Nephron (organoid): ENCODE measurements around the gene HDLBP.

Source experiments
- H3K27ac Mint-ChIP-seq, 3 experiments: 2 replicates each; pipeline ENCODE4 v1.8.0; 2020; ENCODE audit warnings: mixed read lengths in 3 of 3, mild to moderate bottlenecking in 2 of 3, moderate library complexity in 1 of 3
- H3K27me3 Mint-ChIP-seq: 2 replicates; pipeline ENCODE4 v1.8.0; 2021; ENCODE audit warnings: low read depth, mild to moderate bottlenecking, moderate library complexity, mixed read lengths
- H3K36me3 Mint-ChIP-seq: 2 replicates; pipeline ENCODE4 v1.8.0; 2020; ENCODE audit warnings: low read depth, mixed read lengths
- H3K4me1 Mint-ChIP-seq: 2 replicates; pipeline ENCODE4 v1.8.0; 2020; ENCODE audit warnings: mixed read lengths
- H3K4me3 Mint-ChIP-seq, 3 experiments: 2 replicates each; pipeline ENCODE4 v1.8.0; 2020; ENCODE audit warnings: mild to moderate bottlenecking in 3 of 3, mixed read lengths in 3 of 3, moderate library complexity in 2 of 3
- H3K9me3 Mint-ChIP-seq: 2 replicates; pipeline ENCODE4 v1.8.0; 2020; ENCODE audit warnings: mixed read lengths
- CTCF ChIP-seq, 3 experiments: fragments of 200-600 bp; sonication (generic); IDR thresholded peaks; one replicate each; pipeline ENCODE4 v1.5.0; 2021; ENCODE audit warnings: antibody characterized with exemption in 3 of 3; ENCODE audit not compliant: unreplicated experiment in 3 of 3

Gene HDLBP

GRCh38 chr2:241190291-241190981 is 125.0 kb downstream of the HDLBP start:
- Mint-ChIP-seq H3K9me3 (no peaks in the 10 kb centered on the region), H3K4me3 (no peak overlapping the region), H3K27ac (no peak overlapping the region), H3K27me3 (no peaks in the 10 kb centered on the region), H3K4me1 (no peaks in the 10 kb centered on the region), H3K36me3 (no peaks in the 10 kb centered on the region)
- TF ChIP-seq CTCF (IDR thresholded peaks at IDR 0.05; ENCODE audit: unreplicated experiment in 3 of 3): no peak

GRCh38 chr2:241189856-241190201 is 125.6 kb downstream of the HDLBP start:
- Mint-ChIP-seq H3K4me3 (no peak overlapping the region), H3K4me1 (no peaks in the 10 kb centered on the region), H3K9me3 (no peaks in the 10 kb centered on the region), H3K27ac (no peak overlapping the region), H3K36me3 (no peaks in the 10 kb centered on the region), H3K27me3 (no peaks in the 10 kb centered on the region)
- TF ChIP-seq CTCF (IDR thresholded peaks at IDR 0.05; ENCODE audit: unreplicated experiment in 3 of 3): no peak

- H3K4me3 Mint-ChIP-seq: no peak overlapping the region
- TF ChIP-seq CTCF (IDR thresholded peaks at IDR 0.05; ENCODE audit: unreplicated experiment in 3 of 3): no peak
- no peaks in the 10 kb centered on the region for H3K9me3 Mint-ChIP-seq
- H3K27ac Mint-ChIP-seq: no peak overlapping the region
- no peaks in the 10 kb centered on the region for H3K4me1 Mint-ChIP-seq
- H3K27me3 Mint-ChIP-seq: no peaks in the 10 kb centered on the region
- no peaks in the 10 kb centered on the region for H3K36me3 Mint-ChIP-seq
Measured at GRCh38 chr2:241189093-241189855, 126.2 kb downstream of the HDLBP start.

DNA sequence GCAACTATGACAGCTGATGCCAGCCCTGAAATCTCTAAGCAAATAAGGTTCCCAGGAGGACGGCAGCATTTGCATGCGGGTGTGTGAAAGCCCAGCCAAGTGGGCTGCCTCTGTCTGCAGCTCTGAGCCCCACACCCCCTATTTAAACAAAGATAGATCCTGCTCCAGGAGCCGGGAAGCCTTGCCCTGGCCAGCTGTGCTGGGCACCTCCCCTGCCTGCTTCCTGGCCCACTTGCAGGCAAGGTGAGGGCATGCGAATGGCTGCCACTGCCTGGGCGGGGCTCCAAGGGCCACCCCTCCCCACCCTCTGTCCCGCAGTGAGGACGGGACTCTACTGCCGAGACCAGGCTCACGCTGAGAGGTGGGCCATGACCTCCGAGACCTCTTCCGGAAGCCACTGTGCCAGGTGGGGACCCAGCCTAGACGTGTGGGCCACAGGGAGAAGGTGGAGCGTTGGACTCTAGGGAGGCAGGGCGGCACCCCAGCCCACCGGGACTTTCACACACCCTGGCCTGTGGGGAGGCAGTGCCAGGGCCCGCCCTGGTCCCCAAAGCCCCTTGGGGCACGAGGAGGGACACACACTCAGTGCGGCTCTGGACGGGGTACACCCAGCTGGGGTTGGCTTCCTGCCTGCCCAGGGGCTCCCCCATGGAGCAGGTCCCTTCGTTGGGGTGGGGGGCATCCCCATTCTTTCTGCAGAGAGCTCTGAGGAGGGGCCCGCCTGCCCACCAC is 126.9 kb downstream of the HDLBP start, which contains the start of gene ANO7:
ANO7 (plus strand) TSS at position 317 of the 732 bp plus-strand sequence. CDS start 1,387 bp downstream, outside the sequence.
- Mint-ChIP-seq H3K4me3 (no peak within 1 kb of the TSS), H3K36me3 (no peaks in the 10 kb centered on the region), H3K27me3 (no peaks in the 10 kb centered on the region), H3K27ac (no peak within 1 kb of the TSS), H3K9me3 (no peaks in the 10 kb centered on the region), H3K4me1 (no peaks in the 10 kb centered on the region)
- TF ChIP-seq CTCF (IDR thresholded peaks at IDR 0.05; ENCODE audit: unreplicated experiment in 3 of 3): no peak

- Mint-ChIP-seq H3K4me1 (no peaks in the 10 kb centered on the region), H3K36me3 (no peaks in the 10 kb centered on the region), H3K27me3 (no peaks in the 10 kb centered on the region), H3K4me3 (no peak overlapping the region), H3K27ac (no peak overlapping the region), H3K9me3 (no peaks in the 10 kb centered on the region)
- TF ChIP-seq CTCF (IDR thresholded peaks at IDR 0.05; ENCODE audit: unreplicated experiment in 3 of 3): no peak
Measured at GRCh38 chr2:241187918-241188234, 127.6 kb downstream of the HDLBP start.
